Right cardiac atrium (tissue), 5 donors: Measurements from ENCODE around the gene TAF1B. TPM values are rescaled to one million over a fixed set of nuclear protein-coding genes. Genes with fewer than 3 reads are reported as not detected.

ENCODE experiments used
- ATAC-seq, 2 donors: fragments of 200-7000 bp; cut with Tn5 transposase; one replicate each; pipeline versions ENCODE4 v1.8.0 to v1.9.1; 2020; ENCODE audit warnings: moderate library complexity in 2 of 2, mild to moderate bottlenecking in 1 of 2
- DNase-seq, 3 donors: peaks; one replicate each; pipeline ENCODE4 v3.0.0-alpha.2; 2020
- H3K27ac ChIP-seq: one replicate; pipeline ENCODE4 v1.5.1; 2013; ENCODE audit warnings: mild to moderate bottlenecking, low read length, control low read depth, moderate library complexity
- H3K27me3 ChIP-seq: one replicate; pipeline ENCODE4 v1.6.1; 2013; ENCODE audit not compliant: control insufficient read depth, insufficient read depth
- H3K4me1 ChIP-seq: one replicate; pipeline ENCODE4 v1.6.1; 2013; ENCODE audit warnings: low read length; ENCODE audit not compliant: control insufficient read depth, insufficient read depth
- H3K4me3 ChIP-seq: one replicate; pipeline ENCODE4 v1.5.1; 2013; ENCODE audit warnings: low read length, control low read depth
- H3K9me3 ChIP-seq: one replicate; pipeline ENCODE4 v1.6.1; 2013; ENCODE audit warnings: low read length; ENCODE audit not compliant: control insufficient read depth
- WGBS: extraction: QIAGEN DNeasy Blood & Tissue Kit; methylation state at CpG from one replicate; pipeline ENCODE4 v1.1.7; 2013; 5-methylcytosine and 5-hydroxymethylcytosine counted together
- intact Hi-C, 4 donors: fragments of 100-400 bp; cut with DNase I; formaldehyde crosslinking; loops; one replicate each; pipeline versions ENCODE4 v1.11.0 to v1.14.0; 2022 to 2023
- polyA plus RNA-seq: library from polyadenylated mRNA; stranded (reverse); fragments of 200-250 nt; gene quantifications from one replicate; pipeline ENCODE4 v1.2.3, GENCODE V29; 2013
- total RNA-seq, 4 donors: library from RNA; stranded (reverse); fragmentation: NEBNext Ultra II Directional; extraction: Animal tissue kit (Norgen Biotek cat#: 25700); gene quantifications; one replicate each; pipeline ENCODE4 v1.2.1, GENCODE V29; 2021
- donor health status: healthy with polysubstance abuse.
- donor health status: DM: no; HTN: yes; CAD: no.
- donor health status: DM: no; HTN: no; CAD: no.
- donor health status: DM: no; HTN: yes; CAD: no; lungs with severe emphysema.
- donor health status: DM: yes; HTN: yes; CAD: no.

The TAF1B gene
- total and polyA plus RNA-seq, 5 donors = 2.9 to 12.4 (median 9.2) TPM

DNA sequence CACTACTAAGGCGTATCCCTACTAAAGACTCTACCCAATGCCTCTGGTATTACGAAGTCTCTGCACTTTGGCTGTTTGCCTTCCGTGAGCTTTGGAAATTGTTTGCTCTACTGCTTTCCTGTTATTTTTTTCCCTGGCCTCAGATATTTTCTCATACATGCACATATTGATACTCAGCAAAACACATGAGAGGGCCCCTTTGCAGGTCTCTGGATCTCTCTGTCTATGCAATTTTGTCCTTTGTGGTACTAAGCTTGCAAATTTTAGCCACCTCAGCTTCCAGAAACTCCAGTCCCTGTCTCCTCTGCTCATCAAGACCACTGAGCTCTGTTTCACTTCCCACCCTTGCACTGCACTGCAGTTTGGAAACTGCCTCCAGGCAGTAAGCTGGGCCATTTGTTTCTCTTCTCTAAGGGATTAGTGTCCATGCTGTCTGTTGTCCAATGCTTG is 46.6 kb downstream of the TAF1B start:
- Histone ChIP-seq H3K4me1 (no peaks in the 10 kb centered on the region), H3K9me3 (no peaks in the 10 kb centered on the region), H3K4me3 (no peak overlapping the region), H3K27me3 (no peaks in the 10 kb centered on the region), H3K27ac (no peak overlapping the region)
- WGBS = 20% methylated on average over 3 of the region's 3 CpGs
- ATAC-seq = no peak
- DNase-seq = no peak
- intact Hi-C loops = no loop called here

DNA sequence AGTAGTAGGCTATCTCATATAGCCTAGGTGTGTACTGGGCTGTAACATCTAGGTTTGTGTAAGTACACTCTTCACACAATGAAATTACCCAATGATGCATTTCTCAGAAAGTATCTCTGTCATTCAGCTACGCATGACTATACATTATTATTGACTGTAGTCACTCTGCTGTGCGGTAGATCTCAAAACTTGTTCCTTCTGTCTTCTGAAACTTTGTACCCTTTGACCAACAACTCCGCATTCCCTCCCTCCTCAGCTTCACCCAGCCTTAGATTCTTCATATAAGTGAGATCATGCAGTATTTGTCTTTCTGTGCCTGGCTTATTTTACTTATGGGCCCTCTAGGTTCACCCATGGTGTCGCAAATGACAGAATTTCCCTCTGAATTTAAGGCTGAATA is 49.0 kb downstream of the TAF1B start:
- 98% methylated on average over 4 of the region's 4 CpGs for WGBS
- Histone ChIP-seq H3K27ac (no peak overlapping the region), H3K27me3 (no peaks in the 10 kb centered on the region), H3K4me1 (no peaks in the 10 kb centered on the region), H3K4me3 (no peak overlapping the region), H3K9me3 (no peaks in the 10 kb centered on the region)
- ATAC-seq (no peak), DNase-seq (no peak)
- intact Hi-C loops = no loop called here

DNA sequence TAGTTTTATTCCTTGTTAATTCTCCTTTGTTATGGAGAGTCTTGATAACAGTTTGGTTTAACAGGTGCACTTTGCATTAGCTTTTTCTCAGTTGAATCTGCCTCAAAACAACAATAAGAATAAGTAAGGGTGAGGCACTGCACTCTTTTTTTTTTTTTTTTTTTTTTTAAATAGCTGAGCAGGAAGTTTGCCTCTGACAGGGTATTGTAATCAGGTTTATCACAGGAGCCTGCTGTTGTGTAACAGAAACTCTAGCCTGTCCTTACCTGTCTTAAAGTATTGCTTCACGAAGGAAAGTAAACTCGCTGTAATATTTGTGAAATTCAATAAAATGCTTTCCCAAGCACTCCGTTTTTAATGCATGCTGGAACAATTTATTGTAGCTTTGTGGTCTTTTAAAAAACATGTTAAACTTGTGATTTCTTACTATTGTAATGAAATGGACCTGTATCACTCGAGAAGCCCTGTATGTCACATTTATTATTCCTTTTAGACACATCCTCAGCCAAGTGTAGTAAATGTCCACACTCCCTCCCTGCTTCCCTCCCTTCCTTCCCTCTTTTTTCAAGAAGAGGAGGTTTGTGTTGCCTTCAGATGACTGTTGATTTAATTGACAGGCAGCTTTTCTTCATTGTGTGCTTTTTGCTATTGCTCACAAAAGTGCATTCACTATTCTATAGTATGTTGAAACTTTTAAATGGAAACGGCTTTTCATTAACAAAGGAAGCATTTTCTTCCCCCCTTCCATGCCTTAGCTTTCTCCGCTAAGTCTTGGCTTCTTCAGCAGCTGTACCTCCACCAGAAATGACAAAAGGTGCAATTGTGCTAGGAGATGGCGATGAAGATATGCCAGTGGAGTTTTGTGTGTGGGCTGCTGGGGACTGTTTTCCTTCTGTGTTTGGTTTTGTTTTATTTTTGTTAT is 52.7 kb downstream of the TAF1B start:
- DNase-seq (no peak), ATAC-seq (no peak)
- no peaks in the 10 kb centered on the region for H3K9me3 ChIP-seq
- 72% methylated on average over 7 of the region's 7 CpGs for WGBS
- H3K4me1 ChIP-seq = no peaks in the 10 kb centered on the region
- intact Hi-C loops = no loop called here
- no peak overlapping the region for H3K27ac ChIP-seq
- H3K4me3 ChIP-seq = no peak overlapping the region
- H3K27me3 ChIP-seq = no peaks in the 10 kb centered on the region

DNA sequence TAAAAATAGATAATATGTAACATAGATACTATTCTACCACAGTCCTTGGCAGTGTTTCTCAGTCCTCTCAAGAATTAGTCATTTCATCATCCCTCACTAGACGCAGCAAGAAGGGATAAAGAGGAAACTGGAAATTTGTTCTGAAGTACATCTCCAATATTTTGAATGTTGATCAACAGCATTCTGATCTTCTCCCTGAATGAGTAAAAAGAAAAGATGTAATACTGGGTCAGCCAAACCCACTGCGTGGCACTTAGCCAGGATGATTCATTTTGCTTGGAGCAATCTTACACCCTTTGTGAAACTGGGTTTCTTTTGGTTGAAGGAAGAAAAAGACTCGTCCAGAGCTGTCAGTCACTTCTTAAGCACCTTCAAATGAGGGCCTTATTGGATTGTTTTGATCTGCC is 54.1 kb downstream of the TAF1B start:
- ATAC-seq (peak; percentile 65 to 84), DNase-seq (peak; percentile 68 to 79 (median 77))
- Histone ChIP-seq H3K4me3 (no peak overlapping the region), H3K4me1 (no peaks in the 10 kb centered on the region), H3K27ac (no peak overlapping the region), H3K27me3 (no peaks in the 10 kb centered on the region), H3K9me3 (no peaks in the 10 kb centered on the region)
- intact Hi-C loops = no loop called here
- WGBS = 32% methylated on average over 3 of the region's 3 CpGs

DNA sequence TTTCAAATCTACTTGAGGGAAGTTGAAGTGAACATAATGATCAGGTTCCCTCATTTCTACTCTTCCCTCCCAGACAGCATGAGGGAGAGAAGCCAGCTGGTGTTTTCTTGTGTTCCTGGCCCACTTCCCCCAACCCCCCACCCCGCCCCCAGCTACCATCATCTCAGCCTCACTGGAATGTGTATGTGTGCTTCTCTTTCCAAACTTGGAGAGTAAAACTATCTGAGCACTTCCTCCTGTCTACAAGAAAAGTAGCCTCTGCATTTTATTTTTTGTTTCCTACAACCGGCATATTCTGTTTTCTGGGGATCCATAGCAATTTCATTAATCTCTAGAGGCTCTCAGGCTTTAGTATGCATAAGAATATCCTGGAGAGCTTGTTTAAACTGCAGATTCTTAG is 54.6 kb downstream of the TAF1B start:
- no peak overlapping the region for H3K4me3 ChIP-seq
- no peak overlapping the region for H3K27ac ChIP-seq
- intact Hi-C loops = no loop called here
- DNase-seq (no peak), ATAC-seq (no peak)
- no peaks in the 10 kb centered on the region for H3K9me3 ChIP-seq
- no peaks in the 10 kb centered on the region for H3K4me1 ChIP-seq
- no peaks in the 10 kb centered on the region for H3K27me3 ChIP-seq
- whole genome bisulfite sequencing = 56% methylated on average over 2 of the region's 2 CpGs

DNA sequence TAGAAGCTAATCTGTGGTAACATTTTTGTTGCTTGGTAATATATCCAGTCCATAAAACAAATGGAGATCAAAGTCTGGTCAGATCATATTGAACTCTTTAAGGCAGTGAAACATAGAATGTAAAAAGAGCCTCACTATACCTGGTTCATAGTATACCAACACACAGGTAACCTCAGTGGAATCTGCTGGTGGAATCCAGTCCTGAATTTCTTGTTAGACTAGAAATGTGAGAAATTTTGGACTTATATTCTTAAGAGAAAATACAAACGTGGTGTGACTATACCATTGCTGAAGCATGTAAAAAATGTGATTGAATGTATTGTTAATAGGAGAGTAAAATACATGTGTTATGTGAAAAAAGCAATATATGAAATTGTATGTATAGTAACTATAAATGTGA is 62.1 kb downstream of the TAF1B start:
- Histone ChIP-seq H3K4me1 (no peaks in the 10 kb centered on the region), H3K27ac (no peak overlapping the region), H3K9me3 (no peaks in the 10 kb centered on the region), H3K4me3 (no peak overlapping the region), H3K27me3 (no peaks in the 10 kb centered on the region)
- ATAC-seq (no peak), DNase-seq (no peak)
- intact Hi-C loops = no loop called here
- WGBS = 78% methylated on average over 1 of the region's 1 CpG

DNA sequence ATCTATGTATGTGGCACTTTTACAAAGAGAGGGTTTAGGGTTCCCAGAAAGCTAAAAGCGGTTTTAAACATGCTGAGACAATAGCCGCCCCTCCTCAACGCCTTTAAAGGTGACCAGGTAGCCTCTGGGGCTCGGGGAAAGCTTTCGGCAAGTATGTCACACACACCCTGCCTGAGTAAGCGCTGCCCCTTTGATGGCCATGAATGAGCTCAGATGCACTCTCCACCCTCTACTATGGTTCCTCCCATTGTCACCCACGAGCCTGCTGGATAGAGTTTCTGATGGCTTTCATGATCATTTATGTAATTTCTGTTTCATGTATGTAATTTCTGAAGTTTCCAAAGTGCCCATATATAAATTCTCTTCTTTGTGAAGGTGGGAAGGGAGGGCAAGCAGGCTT is 64.1 kb downstream of the TAF1B start:
- H3K4me1 ChIP-seq = no peaks in the 10 kb centered on the region
- intact Hi-C loops = no loop called here
- H3K4me3 ChIP-seq = no peak overlapping the region
- DNase-seq (no peak), ATAC-seq (no peak)
- no peaks in the 10 kb centered on the region for H3K9me3 ChIP-seq
- H3K27ac ChIP-seq = no peak overlapping the region
- H3K27me3 ChIP-seq = no peaks in the 10 kb centered on the region
- WGBS = 95% methylated on average over 7 of the region's 7 CpGs

DNA sequence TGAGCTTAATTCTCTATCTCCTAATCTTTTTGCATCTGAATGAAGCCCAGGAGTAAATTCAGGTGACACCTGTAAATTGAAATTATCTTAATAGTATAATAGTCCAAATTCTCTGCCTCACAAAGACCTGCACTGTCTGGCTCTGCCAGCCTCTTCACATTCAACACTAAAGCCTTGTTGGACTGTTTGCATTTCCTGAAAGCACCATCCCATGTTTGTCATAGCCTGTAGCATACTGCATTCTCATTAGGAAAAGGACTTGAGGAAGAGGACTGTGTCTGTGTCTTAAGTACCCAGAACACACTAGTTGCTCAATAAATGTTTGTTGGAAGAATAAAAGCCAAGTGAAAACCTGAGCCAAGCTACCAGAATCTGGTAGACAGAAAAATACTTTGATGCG is 65.4 kb downstream of the TAF1B start:
- Histone ChIP-seq H3K4me1 (no peaks in the 10 kb centered on the region), H3K27ac (no peak overlapping the region), H3K27me3 (no peaks in the 10 kb centered on the region), H3K4me3 (no peak overlapping the region), H3K9me3 (no peaks in the 10 kb centered on the region)
- WGBS = 98% methylated on average over 1 of the region's 1 CpG
- DNase-seq = no peak
- intact Hi-C loops = no loop called here
- no peak for ATAC-seq

DNA sequence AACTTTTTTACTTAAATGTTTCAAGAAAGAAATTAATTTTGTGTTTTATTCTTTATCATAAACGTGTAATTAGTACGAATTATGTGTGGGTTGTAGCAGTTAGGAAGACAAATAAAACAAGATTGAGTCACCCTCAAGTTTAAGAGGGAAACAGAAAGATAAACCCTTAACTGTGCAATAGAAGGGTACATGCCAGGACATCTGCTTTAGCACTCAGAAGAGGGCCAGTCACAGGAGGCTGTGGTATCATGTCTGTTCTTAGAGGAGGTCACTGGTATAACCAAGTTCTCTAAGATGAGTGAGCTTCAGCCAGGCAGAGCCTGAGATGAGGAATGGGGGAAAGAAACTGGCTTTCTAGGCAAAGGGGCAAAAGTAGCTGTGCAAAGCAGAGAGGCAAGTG is 65.8 kb downstream of the TAF1B start:
- 77% methylated on average over 2 of the region's 2 CpGs for WGBS
- no peak for DNase-seq
- Histone ChIP-seq H3K9me3 (no peaks in the 10 kb centered on the region), H3K27ac (no peak overlapping the region), H3K4me1 (no peaks in the 10 kb centered on the region), H3K4me3 (no peak overlapping the region), H3K27me3 (no peaks in the 10 kb centered on the region)
- intact Hi-C loops = no loop called here
- ATAC-seq = no peak

DNA sequence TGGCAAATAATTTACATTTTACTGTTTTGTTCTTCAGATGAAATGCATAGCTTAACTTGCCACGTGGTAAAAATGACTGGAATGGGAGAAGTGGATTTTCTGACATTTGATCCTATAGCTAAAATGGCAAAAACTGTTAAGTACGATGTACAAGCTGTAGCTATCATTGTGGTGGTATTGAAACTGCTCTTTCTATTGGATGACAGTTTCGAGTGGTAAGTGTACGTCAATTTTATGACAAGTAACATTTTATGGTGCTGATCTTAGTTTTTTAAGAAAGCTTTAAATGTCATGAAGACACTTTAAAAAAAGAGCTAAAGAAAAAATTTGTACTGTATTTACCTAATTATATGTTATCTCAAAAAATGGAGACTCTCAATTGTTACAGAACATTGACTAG is 67.4 kb downstream of the TAF1B start:
- DNase-seq = no peak
- intact Hi-C loops = no loop called here
- ATAC-seq = no peak
- no peak overlapping the region for H3K4me3 ChIP-seq
- WGBS = 67% methylated on average over 4 of the region's 4 CpGs
- no peaks in the 10 kb centered on the region for H3K4me1 ChIP-seq
- no peaks in the 10 kb centered on the region for H3K27me3 ChIP-seq
- H3K27ac ChIP-seq = no peak overlapping the region
- H3K9me3 ChIP-seq = no peaks in the 10 kb centered on the region

DNA sequence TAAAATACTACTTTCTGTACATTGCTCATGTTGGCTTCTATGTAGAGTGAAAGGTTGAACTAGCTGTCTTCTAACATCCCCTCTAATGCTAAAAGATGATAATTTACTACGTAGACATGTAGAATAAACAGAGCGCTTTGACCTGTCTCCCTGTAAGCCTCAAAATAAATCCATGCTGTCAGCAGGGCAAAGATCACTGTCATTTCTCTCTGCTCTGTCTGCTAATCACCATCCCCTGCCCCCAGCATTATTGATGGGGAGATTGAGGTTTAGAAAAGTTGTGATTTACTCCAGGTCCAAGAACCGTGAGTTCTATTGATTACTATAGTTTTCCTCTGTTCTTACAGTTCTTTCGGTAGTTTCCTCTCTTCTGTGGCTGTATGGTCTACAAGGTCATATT is 69.2 kb downstream of the TAF1B start:
- WGBS = 95% methylated on average over 4 of the region's 4 CpGs
- no peak for ATAC-seq
- H3K27me3 ChIP-seq = no peaks in the 10 kb centered on the region

More for the DNA sequence above, 69.2 kb downstream of the TAF1B start:
- Histone ChIP-seq H3K4me1 (no peaks in the 10 kb centered on the region), H3K9me3 (no peaks in the 10 kb centered on the region), H3K4me3 (no peak overlapping the region), H3K27ac (no peak overlapping the region)
- intact Hi-C loops = no loop called here
- DNase-seq = no peak
